ENCODE measurements around the gene ARHGEF10L. TPM values are rescaled to one million over a fixed set of nuclear protein-coding genes. Genes with fewer than 3 reads are reported as not detected.

ARHGEF10L gene
- total RNA-seq, 5 donors from 2014 or later (not counting 1 experiment from before 2014, with no cell fraction given), result 0.12 to 0.30 (median 0.22) TPM; not detected in 2

GRCh38 chr1:17643861-17644703, 104.6 kb downstream of the ARHGEF10L start:
- H3K4me3 Mint-ChIP-seq, result no peak overlapping the region
- no peak overlapping the region for H3K27ac Mint-ChIP-seq
- H3K4me1 ChIP-seq (ENCODE audit: control insufficient read depth in 1 of 2, extremely low read depth in 1 of 2, insufficient read depth in 2 of 2, low read length in 2 of 2), result no peaks in the 10 kb centered on the region
- WGBS (ENCODE audit: insufficient coverage), result 61% methylated on average over 9 of the region's 14 CpGs
- no peaks in the 10 kb centered on the region for H3K36me3 ChIP-seq (ENCODE audit: control insufficient read depth in 2 of 2, extremely low read depth in 1 of 2, insufficient read depth in 1 of 2, low read length in 1 of 2)
- H3K36me3 Mint-ChIP-seq, result no peaks in the 10 kb centered on the region
- DNase-seq, result no peak
- H3K27me3 Mint-ChIP-seq, result peaks cover 0 to 4% of the 10 kb centered on the region in 2 donors
- CTCF ChIA-PET, result no interaction called here
- H3K27me3 ChIP-seq (replicated peaks in 1 of 2; ENCODE audit: control insufficient read depth in 2 of 2, extremely low read depth in 1 of 2, insufficient read depth in 2 of 2, low read length in 1 of 2), result peaks cover 0 to 21% of the 10 kb centered on the region in 2 experiments
- H3K9me3 ChIP-seq, result no peaks in the 10 kb centered on the region
- ATAC-seq (replicated peaks in 1 of 4), result no peak
- no peak overlapping the region for H3K4me3 ChIP-seq (ENCODE audit: control insufficient read depth in 1 of 2, extremely low read depth in 1 of 2, low read length in 1 of 2)
- no peak overlapping the region for H3K27ac ChIP-seq (ENCODE audit: low read length)
- no peaks in the 10 kb centered on the region for H3K9me3 Mint-ChIP-seq
- POLR2A ChIA-PET, result no interaction called here
- H3K4me1 Mint-ChIP-seq, result no peaks in the 10 kb centered on the region

- Histone ChIP-seq H3K9me3 (no peaks in the 10 kb centered on the region), H3K27ac (ENCODE audit: low read length) (no peak overlapping the region), H3K4me3 (ENCODE audit: control insufficient read depth in 1 of 2, extremely low read depth in 1 of 2, low read length in 1 of 2) (no peak overlapping the region), H3K4me1 (ENCODE audit: control insufficient read depth in 1 of 2, extremely low read depth in 1 of 2, insufficient read depth in 2 of 2, low read length in 2 of 2) (no peaks in the 10 kb centered on the region), H3K27me3 (replicated peaks in 1 of 2; ENCODE audit: control insufficient read depth in 2 of 2, extremely low read depth in 1 of 2, insufficient read depth in 2 of 2, low read length in 1 of 2) (peaks cover 0 to 11% of the 10 kb centered on the region in 2 experiments), H3K36me3 (ENCODE audit: control insufficient read depth in 2 of 2, extremely low read depth in 1 of 2, insufficient read depth in 1 of 2, low read length in 1 of 2) (no peaks in the 10 kb centered on the region)
- Mint-ChIP-seq H3K27me3 (peaks cover 0 to 4% of the 10 kb centered on the region in 2 donors), H3K9me3 (no peaks in the 10 kb centered on the region), H3K4me1 (no peaks in the 10 kb centered on the region), H3K36me3 (no peaks in the 10 kb centered on the region), H3K27ac (no peak overlapping the region), H3K4me3 (no peak overlapping the region)
- ATAC-seq (replicated peaks in 1 of 4) (no peak), DNase-seq (no peak)
- 87% methylated on average over 25 of the region's 28 CpGs for WGBS (ENCODE audit: insufficient coverage)
- ChIA-PET POLR2A (no interaction called here), CTCF (no interaction called here)
Observed at GRCh38 chr1:17645068-17645911, 105.8 kb downstream of the ARHGEF10L start.

GRCh38 chr1:17646444-17647280, 107.2 kb downstream of the ARHGEF10L start:
- Histone ChIP-seq H3K27ac (ENCODE audit: low read length) (no peak overlapping the region), H3K36me3 (ENCODE audit: control insufficient read depth in 2 of 2, extremely low read depth in 1 of 2, insufficient read depth in 1 of 2, low read length in 1 of 2) (no peaks in the 10 kb centered on the region), H3K4me3 (ENCODE audit: control insufficient read depth in 1 of 2, extremely low read depth in 1 of 2, low read length in 1 of 2) (no peak overlapping the region), H3K4me1 (ENCODE audit: control insufficient read depth in 1 of 2, extremely low read depth in 1 of 2, insufficient read depth in 2 of 2, low read length in 2 of 2) (no peaks in the 10 kb centered on the region), H3K27me3 (replicated peaks in 1 of 2; ENCODE audit: control insufficient read depth in 2 of 2, extremely low read depth in 1 of 2, insufficient read depth in 2 of 2, low read length in 1 of 2) (peaks cover 0 to 11% of the 10 kb centered on the region in 2 experiments), H3K9me3 (no peaks in the 10 kb centered on the region)
- no peak for DNase-seq
- ChIA-PET POLR2A (no interaction called here), CTCF (no interaction called here)
- no peak for ATAC-seq (replicated peaks in 1 of 4)
- no peaks in the 10 kb centered on the region for H3K36me3 Mint-ChIP-seq
- H3K9me3 Mint-ChIP-seq, result no peaks in the 10 kb centered on the region
- no peak overlapping the region for H3K4me3 Mint-ChIP-seq
- no peaks in the 10 kb centered on the region for H3K4me1 Mint-ChIP-seq
- H3K27me3 Mint-ChIP-seq, result peaks cover 0 to 4% of the 10 kb centered on the region in 2 donors
- 84% methylated on average over 30 of the region's 32 CpGs for WGBS (ENCODE audit: insufficient coverage)
- no peak overlapping the region for H3K27ac Mint-ChIP-seq

GRCh38 chr1:17648457-17649145, 109.1 kb downstream of the ARHGEF10L start:
- WGBS (ENCODE audit: insufficient coverage), result 88% methylated on average over 17 of the region's 20 CpGs
- ATAC-seq (replicated peaks in 1 of 4) (no peak), DNase-seq (no peak)
- H3K4me3 ChIP-seq (ENCODE audit: control insufficient read depth in 1 of 2, extremely low read depth in 1 of 2, low read length in 1 of 2), result no peak overlapping the region
- H3K27me3 ChIP-seq (replicated peaks in 1 of 2; ENCODE audit: control insufficient read depth in 2 of 2, extremely low read depth in 1 of 2, insufficient read depth in 2 of 2, low read length in 1 of 2), result peaks cover 0 to 8% of the 10 kb centered on the region in 2 experiments
- no peaks in the 10 kb centered on the region for H3K4me1 ChIP-seq (ENCODE audit: control insufficient read depth in 1 of 2, extremely low read depth in 1 of 2, insufficient read depth in 2 of 2, low read length in 2 of 2)
- no peak overlapping the region for H3K27ac ChIP-seq (ENCODE audit: low read length)
- H3K27me3 Mint-ChIP-seq, result peaks cover 0 to 4% of the 10 kb centered on the region in 2 donors
- no peak overlapping the region for H3K4me3 Mint-ChIP-seq
- ChIA-PET CTCF (no interaction called here), POLR2A (no interaction called here)
- H3K9me3 Mint-ChIP-seq, result no peaks in the 10 kb centered on the region
- no peaks in the 10 kb centered on the region for H3K4me1 Mint-ChIP-seq
- H3K36me3 ChIP-seq (ENCODE audit: control insufficient read depth in 2 of 2, extremely low read depth in 1 of 2, insufficient read depth in 1 of 2, low read length in 1 of 2), result no peaks in the 10 kb centered on the region
- no peaks in the 10 kb centered on the region for H3K9me3 ChIP-seq
- H3K36me3 Mint-ChIP-seq, result no peaks in the 10 kb centered on the region
- H3K27ac Mint-ChIP-seq, result no peak overlapping the region

GRCh38 chr1:17649371-17650106, 110.0 kb downstream of the ARHGEF10L start:
- H3K9me3 ChIP-seq, result no peaks in the 10 kb centered on the region
- ChIA-PET POLR2A (no interaction called here), CTCF (no interaction called here)
- H3K27ac Mint-ChIP-seq, result no peak overlapping the region
- no peaks in the 10 kb centered on the region for H3K4me1 ChIP-seq (ENCODE audit: control insufficient read depth in 1 of 2, extremely low read depth in 1 of 2, insufficient read depth in 2 of 2, low read length in 2 of 2)
- H3K9me3 Mint-ChIP-seq, result no peaks in the 10 kb centered on the region
- WGBS (ENCODE audit: insufficient coverage), result 74% methylated on average over 5 of the region's 11 CpGs
- no peak overlapping the region for H3K4me3 Mint-ChIP-seq
- H3K27me3 ChIP-seq (replicated peaks in 1 of 2; ENCODE audit: control insufficient read depth in 2 of 2, extremely low read depth in 1 of 2, insufficient read depth in 2 of 2, low read length in 1 of 2), result peaks cover 0 to 3% of the 10 kb centered on the region in 2 experiments
- no peak for DNase-seq
- H3K4me1 Mint-ChIP-seq, result no peaks in the 10 kb centered on the region
- no peak for ATAC-seq (replicated peaks in 1 of 4)
- no peak overlapping the region for H3K27ac ChIP-seq (ENCODE audit: low read length)
- no peaks in the 10 kb centered on the region for H3K36me3 Mint-ChIP-seq
- no peak overlapping the region for H3K4me3 ChIP-seq (ENCODE audit: control insufficient read depth in 1 of 2, extremely low read depth in 1 of 2, low read length in 1 of 2)
- peaks cover 0 to 4% of the 10 kb centered on the region in 2 donors for H3K27me3 Mint-ChIP-seq
- no peaks in the 10 kb centered on the region for H3K36me3 ChIP-seq (ENCODE audit: control insufficient read depth in 2 of 2, extremely low read depth in 1 of 2, insufficient read depth in 1 of 2, low read length in 1 of 2)
